Thyroid gland (tissue), 4 donors: ENCODE measurements around the gene RAB11FIP3. TPM values are rescaled to one million over a fixed set of nuclear protein-coding genes. Genes with fewer than 3 reads are reported as not detected.
A peak's percentile ranks its signal among the peaks of the same experiment; 100 is the strongest.

Experiments
- DNase-seq, 2 donors: peaks; one replicate each; pipeline ENCODE4 v3.0.0-alpha.2; 2019
- H3K27ac ChIP-seq, 3 donors: fragments of 200-600 bp; sonication (generic); 1 replicate in 2 of 3; 2 replicates in 1 of 3; pipeline ENCODE4 v1.5.1; 2016 to 2019; ENCODE audit warnings: mild to moderate bottlenecking in 1 of 3, moderate library complexity in 1 of 3
- H3K27me3 ChIP-seq: fragments of 200-600 bp; sonication (generic); one replicate; pipeline ENCODE4 v1.5.1; 2019
- H3K36me3 ChIP-seq, 2 donors: fragments of 200-600 bp; sonication (generic); one replicate each; pipeline ENCODE4 v1.5.1; 2016 to 2019
- H3K4me1 ChIP-seq, 2 donors: fragments of 200-600 bp; sonication (generic); one replicate each; pipeline ENCODE4 v1.5.1; 2017 to 2019
- H3K4me3 ChIP-seq, 3 donors: fragments of 200-600 bp; sonication (generic); replicated peaks in 1 of 3; 1 replicate in 2 of 3; 2 replicates in 1 of 3; pipeline ENCODE4 v1.5.1; 2016; ENCODE audit warnings: mild to moderate bottlenecking in 1 of 3
- H3K9me3 ChIP-seq: fragments of 200-600 bp; sonication (generic); one replicate; pipeline ENCODE4 v1.5.1; 2017
- CTCF ChIP-seq, 6 experiments: fragments of 200-600 bp in 3 of 6; fragments of 450-650 bp in 3 of 6; sonication (generic) in 3 of 6; IDR thresholded peaks; one replicate each; pipeline ENCODE4 v1.5.1; 2016 to 2019; ENCODE audit warnings: antibody characterized with exemption in 6 of 6, mild to moderate bottlenecking in 2 of 6, inconsistent platforms in 1 of 6, moderate library complexity in 1 of 6
- POLR2A ChIP-seq, 2 donors: fragments of 450-650 bp; IDR thresholded peaks; one replicate each; pipeline ENCODE4 v1.6.1; 2017; ENCODE audit warnings: antibody characterized with exemption in 2 of 2, mild to moderate bottlenecking in 2 of 2, moderate library complexity in 1 of 2
- WGBS, 2 donors: methylation state at CpG; one replicate each; pipeline ENCODE4 v1.1.5; 2017; 5-methylcytosine and 5-hydroxymethylcytosine counted together
- intact Hi-C: fragments of 100-400 bp; cut with DNase I; formaldehyde crosslinking; loops from one replicate; pipeline ENCODE4 v1.15.1; 2023
- total RNA-seq, 4 donors: library from RNA; depleted of rRNA; stranded (reverse); fragments of >200 nt; gene quantifications; one replicate each; pipeline ENCODE4 v1.2.3, GENCODE V29; 2016

Gene RAB11FIP3
- total RNA-seq, 4 donors from 2014 or later = 26.6 to 34.3 (median 28.0) TPM

DNA sequence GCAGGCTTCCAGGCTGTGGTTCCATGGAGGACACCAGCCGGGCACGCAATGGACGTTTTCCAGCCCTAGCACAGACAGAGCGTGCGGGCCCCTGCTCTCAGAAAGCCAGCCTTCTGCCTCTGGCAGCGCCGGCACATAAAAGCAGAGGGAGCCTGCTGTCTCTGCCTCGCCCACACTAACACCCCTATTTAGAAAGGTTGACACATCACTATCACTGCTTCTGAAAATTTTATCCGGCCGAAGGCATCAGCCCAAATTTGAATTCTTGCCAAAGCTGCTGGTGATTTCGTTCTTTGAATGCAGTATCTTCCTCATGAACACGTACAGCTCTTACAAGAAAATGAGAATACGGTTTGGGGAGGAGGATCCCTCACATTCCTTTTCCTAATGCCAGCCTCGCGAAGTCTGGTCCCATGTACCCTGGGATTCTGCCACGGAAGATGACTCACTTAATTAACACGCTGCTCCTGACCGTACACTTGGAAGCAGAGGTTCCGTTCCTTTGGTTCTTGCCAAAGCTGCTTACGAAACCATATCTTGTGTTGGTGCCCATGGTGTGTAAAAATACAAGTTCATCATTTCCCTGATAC, 1.3 kb upstream of the RAB11FIP3 start:
- TF ChIP-seq POLR2A (IDR thresholded peaks at IDR 0.05) (no peak), CTCF (IDR thresholded peaks at IDR 0.05) (no peak)
- DNase-seq = peak; percentile 25
- 65 to 82% methylated on average over 20 of the region's 20 CpGs for WGBS, 2 donors
- no peaks in the 10 kb centered on the region for H3K27me3 ChIP-seq
- no peaks in the 10 kb centered on the region for H3K9me3 ChIP-seq
- peak overlapping the region in 1 of 3 donors; percentile 56 for H3K4me3 ChIP-seq
- peaks cover 19 to 21% of the 10 kb centered on the region in 2 donors for H3K4me1 ChIP-seq
- H3K27ac ChIP-seq = peak overlapping the region; percentile 45 to 91 (median 90)
- intact Hi-C loops = no loop called here
- no peaks in the 10 kb centered on the region for H3K36me3 ChIP-seq

GRCh38 chr16:424623-425081, 797 bp upstream of the RAB11FIP3 start:
- peaks cover 19 to 21% of the 10 kb centered on the region in 2 donors for H3K4me1 ChIP-seq

DNA sequence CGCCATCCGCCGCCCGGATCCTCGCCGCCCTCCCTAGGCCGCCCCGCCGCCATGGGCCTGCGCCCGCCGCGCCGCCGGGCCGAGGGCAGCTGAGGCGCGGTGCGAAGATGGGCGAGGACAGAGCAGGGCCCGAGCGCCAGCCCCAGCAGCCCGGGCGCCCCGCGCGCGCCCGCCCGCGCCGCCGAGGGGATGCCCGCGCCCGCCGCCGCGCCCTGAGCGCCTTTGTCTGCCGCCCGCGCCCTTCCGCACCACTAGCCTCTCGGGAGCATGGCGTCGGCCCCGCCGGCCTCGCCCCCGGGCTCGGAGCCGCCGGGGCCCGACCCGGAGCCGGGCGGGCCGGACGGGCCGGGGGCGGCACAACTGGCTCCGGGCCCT, 278 bp downstream of the RAB11FIP3 start:
- Histone ChIP-seq H3K27me3 (no peaks in the 10 kb centered on the region), H3K4me3 (peak overlapping the region in 2 of 3 donors; percentile 22 to 56), H3K9me3 (no peaks in the 10 kb centered on the region), H3K27ac (peak overlapping the region; percentile 45 to 91 (median 90)), H3K36me3 (no peaks in the 10 kb centered on the region), H3K4me1 (peaks cover 19 to 21% of the 10 kb centered on the region in 2 donors)
- 0% methylated on average over 20 of the region's 63 CpGs; no CpG with 5 or more reads in 1 of the 2 donors for WGBS, 2 donors
- no peak for DNase-seq
- no peak for TF ChIP-seq CTCF (IDR thresholded peaks at IDR 0.05)
- no peak for TF ChIP-seq POLR2A (IDR thresholded peaks at IDR 0.05)
- intact Hi-C loops = no loop called here

More at GRCh38 chr16:424623-425081, 797 bp upstream of the RAB11FIP3 start:
- Histone ChIP-seq H3K36me3 (no peaks in the 10 kb centered on the region), H3K9me3 (no peaks in the 10 kb centered on the region), H3K4me3 (peak overlapping the region in 2 of 3 donors; percentile 54 to 56), H3K27ac (peak overlapping the region; percentile 45 to 91 (median 90)), H3K27me3 (no peaks in the 10 kb centered on the region)
- TF ChIP-seq CTCF (IDR thresholded peaks at IDR 0.05) = no peak
- no peak for TF ChIP-seq POLR2A (IDR thresholded peaks at IDR 0.05)
- peak; percentile 33 to 52 for DNase-seq
- WGBS, 2 donors = 16 to 31% methylated on average over 11 to 22 of the region's 31 CpGs
- intact Hi-C loops = no loop called here

DNA sequence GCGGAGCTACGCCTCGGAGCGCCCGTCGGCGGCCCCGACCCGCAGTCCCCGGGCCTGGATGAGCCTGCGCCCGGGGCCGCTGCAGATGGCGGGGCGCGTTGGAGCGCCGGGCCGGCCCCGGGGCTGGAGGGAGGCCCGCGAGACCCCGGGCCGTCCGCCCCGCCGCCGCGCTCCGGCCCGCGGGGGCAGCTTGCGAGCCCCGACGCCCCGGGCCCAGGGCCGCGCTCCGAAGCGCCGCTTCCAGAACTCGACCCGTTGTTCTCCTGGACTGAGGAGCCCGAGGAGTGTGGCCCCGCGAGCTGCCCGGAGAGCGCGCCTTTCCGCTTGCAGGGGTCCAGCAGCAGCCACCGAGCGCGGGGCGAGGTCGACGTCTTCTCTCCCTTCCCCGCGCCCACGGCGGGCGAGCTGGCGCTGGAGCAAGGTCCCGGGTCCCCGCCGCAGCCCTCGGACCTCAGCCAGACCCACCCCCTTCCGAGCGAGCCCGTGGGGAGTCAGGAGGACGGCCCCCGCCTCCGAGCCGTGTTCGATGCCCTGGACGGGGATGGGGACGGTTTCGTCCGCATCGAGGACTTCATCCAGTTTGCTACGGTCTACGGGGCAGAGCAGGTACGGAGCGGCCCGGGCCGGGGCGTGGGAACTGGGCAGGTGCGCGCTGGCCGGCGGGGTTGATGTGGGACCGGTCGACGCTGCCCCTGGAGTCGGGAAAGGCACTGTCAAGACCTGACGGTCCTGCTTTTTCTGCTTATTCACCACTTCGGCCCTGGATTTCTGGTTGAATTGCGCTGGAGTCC, 861 bp downstream of the RAB11FIP3 start:
- Histone ChIP-seq H3K27ac (peak overlapping the region in 2 of 3 donors; percentile 10 to 53), H3K9me3 (no peaks in the 10 kb centered on the region), H3K27me3 (no peaks in the 10 kb centered on the region), H3K36me3 (no peaks in the 10 kb centered on the region), H3K4me3 (peak overlapping the region; percentile 16 to 65 (median 56)), H3K4me1 (peaks cover 19 to 21% of the 10 kb centered on the region in 2 donors)
- intact Hi-C loops = no loop called here
- WGBS, 2 donors = 0 to 2% methylated on average over 4 to 21 of the region's 97 CpGs
- TF ChIP-seq POLR2A (IDR thresholded peaks at IDR 0.05) (no peak), CTCF (IDR thresholded peaks at IDR 0.05) (no peak)
- DNase-seq = peak; percentile 32 to 36

- Histone ChIP-seq H3K27me3 (no peaks in the 10 kb centered on the region), H3K9me3 (no peaks in the 10 kb centered on the region), H3K4me3 (peak overlapping the region; percentile 16 to 65 (median 56)), H3K4me1 (peaks cover 19 to 21% of the 10 kb centered on the region in 2 donors), H3K27ac (peak overlapping the region in 2 of 3 donors; percentile 10 to 53), H3K36me3 (no peaks in the 10 kb centered on the region)
- DNase-seq = no peak
- TF ChIP-seq CTCF (IDR thresholded peaks at IDR 0.05) (no peak), POLR2A (IDR thresholded peaks at IDR 0.05) (no peak)
- WGBS, 2 donors = 14 to 19% methylated on average over 10 to 13 of the region's 13 CpGs
- intact Hi-C loops = no loop called here
These were observed 1.4 kb downstream of the RAB11FIP3 start for GRCh38 chr16:426906-427249.
